ENCODE results near the gene TPBG. TPM values are rescaled to one million over a fixed set of nuclear protein-coding genes. Genes with fewer than 3 reads are reported as not detected.

TPBG gene
- total and polyA plus RNA-seq, 2 experiments from 2014 or later, result 30.3 to 32.0 TPM

- Histone ChIP-seq H3K9me2 (replicated peaks; ENCODE audit: insufficient read depth) (no peaks in the 10 kb centered on the region), H3K4me2 (no peak overlapping the region), H3K4me1 (ENCODE audit: insufficient read depth) (no peaks in the 10 kb centered on the region), H3K79me2 (no peaks in the 10 kb centered on the region), H3K36me3 (replicated peaks; ENCODE audit: insufficient read depth, low read depth) (no peaks in the 10 kb centered on the region), H2AFZ (no peak overlapping the region), H3K4me3 (no peak overlapping the region), H3K9me3 (ENCODE audit: low read depth) (no peaks in the 10 kb centered on the region), H3K27me3 (no peaks in the 10 kb centered on the region), H4K20me1 (ENCODE audit: insufficient read depth, poor library complexity, severe bottlenecking) (no peaks in the 10 kb centered on the region), H3K27ac (no peak overlapping the region)
- WGBS (ENCODE audit: low lambda C conversion rate, missing lambda C conversion rate), result 89% methylated on average over 2 of the region's 2 CpGs
- TF ChIP-seq CTCF (IDR thresholded peaks at IDR 0.05; ENCODE audit: poor library complexity), result no peak
- no peak for TF ChIP-seq EZH2phosphoT487 (IDR thresholded peaks at IDR 0.05; ENCODE audit: low read depth, severe bottlenecking, unreplicated experiment)
- TF ChIP-seq EZH2 (IDR thresholded peaks at IDR 0.05; ENCODE audit: borderline replicate concordance), result no peak
- DNase-seq (ENCODE audit: low spot score), result no peak
These were observed 50.3 kb downstream of the TPBG start for GRCh38 chr6:82413868-82414267.

GRCh38 chr6:82415820-82416219 is 52.2 kb downstream of the TPBG start:
- Histone ChIP-seq H3K4me2 (no peak overlapping the region), H3K4me3 (no peak overlapping the region), H3K27ac (no peak overlapping the region), H3K9me2 (replicated peaks; ENCODE audit: insufficient read depth) (no peaks in the 10 kb centered on the region), H4K20me1 (ENCODE audit: insufficient read depth, poor library complexity, severe bottlenecking) (no peaks in the 10 kb centered on the region), H3K4me1 (ENCODE audit: insufficient read depth) (no peaks in the 10 kb centered on the region), H2AFZ (no peak overlapping the region), H3K9me3 (ENCODE audit: low read depth) (no peaks in the 10 kb centered on the region), H3K27me3 (no peaks in the 10 kb centered on the region), H3K79me2 (no peaks in the 10 kb centered on the region), H3K36me3 (replicated peaks; ENCODE audit: insufficient read depth, low read depth) (no peaks in the 10 kb centered on the region)
- no peak for DNase-seq (ENCODE audit: low spot score)
- no peak for TF ChIP-seq EZH2phosphoT487 (IDR thresholded peaks at IDR 0.05; ENCODE audit: low read depth, severe bottlenecking, unreplicated experiment)
- no peak for TF ChIP-seq EZH2 (IDR thresholded peaks at IDR 0.05; ENCODE audit: borderline replicate concordance)
- TF ChIP-seq CTCF (IDR thresholded peaks at IDR 0.05; ENCODE audit: poor library complexity), result no peak
- 96% methylated on average over 1 of the region's 1 CpG for WGBS (ENCODE audit: low lambda C conversion rate, missing lambda C conversion rate)

GRCh38 chr6:82416346-82416745 is 52.7 kb downstream of the TPBG start:
- 69% methylated on average over 2 of the region's 2 CpGs for WGBS (ENCODE audit: low lambda C conversion rate, missing lambda C conversion rate)
- Histone ChIP-seq H3K9me3 (ENCODE audit: low read depth) (no peaks in the 10 kb centered on the region), H3K27ac (no peak overlapping the region), H4K20me1 (ENCODE audit: insufficient read depth, poor library complexity, severe bottlenecking) (no peaks in the 10 kb centered on the region), H3K27me3 (no peaks in the 10 kb centered on the region), H3K4me1 (ENCODE audit: insufficient read depth) (no peaks in the 10 kb centered on the region), H3K4me3 (no peak overlapping the region), H2AFZ (no peak overlapping the region), H3K36me3 (replicated peaks; ENCODE audit: insufficient read depth, low read depth) (no peaks in the 10 kb centered on the region), H3K9me2 (replicated peaks; ENCODE audit: insufficient read depth) (no peaks in the 10 kb centered on the region), H3K4me2 (no peak overlapping the region), H3K79me2 (no peaks in the 10 kb centered on the region)
- DNase-seq (ENCODE audit: low spot score), result no peak
- TF ChIP-seq EZH2 (IDR thresholded peaks at IDR 0.05; ENCODE audit: borderline replicate concordance) (no peak), CTCF (IDR thresholded peaks at IDR 0.05; ENCODE audit: poor library complexity) (no peak), EZH2phosphoT487 (IDR thresholded peaks at IDR 0.05; ENCODE audit: low read depth, severe bottlenecking, unreplicated experiment) (no peak)

Other genes starting within 250 kb of the TPBG start
- 54.2 and 60.3 TPM in 2 replicates for gene IBTK, start 116.1 kb upstream of the TPBG start, total RNA-seq
- 17.3 and 19.6 TPM in 2 replicates for gene IBTK, start 116.1 kb upstream of the TPBG start, polyA plus RNA-seq